ENCODE results near the gene MITF. TPM values are rescaled to one million over a fixed set of nuclear protein-coding genes. Genes with fewer than 3 reads are reported as not detected.

The MITF gene
- total RNA-seq, 2 experiments from 2014 or later: not detected

DNA sequence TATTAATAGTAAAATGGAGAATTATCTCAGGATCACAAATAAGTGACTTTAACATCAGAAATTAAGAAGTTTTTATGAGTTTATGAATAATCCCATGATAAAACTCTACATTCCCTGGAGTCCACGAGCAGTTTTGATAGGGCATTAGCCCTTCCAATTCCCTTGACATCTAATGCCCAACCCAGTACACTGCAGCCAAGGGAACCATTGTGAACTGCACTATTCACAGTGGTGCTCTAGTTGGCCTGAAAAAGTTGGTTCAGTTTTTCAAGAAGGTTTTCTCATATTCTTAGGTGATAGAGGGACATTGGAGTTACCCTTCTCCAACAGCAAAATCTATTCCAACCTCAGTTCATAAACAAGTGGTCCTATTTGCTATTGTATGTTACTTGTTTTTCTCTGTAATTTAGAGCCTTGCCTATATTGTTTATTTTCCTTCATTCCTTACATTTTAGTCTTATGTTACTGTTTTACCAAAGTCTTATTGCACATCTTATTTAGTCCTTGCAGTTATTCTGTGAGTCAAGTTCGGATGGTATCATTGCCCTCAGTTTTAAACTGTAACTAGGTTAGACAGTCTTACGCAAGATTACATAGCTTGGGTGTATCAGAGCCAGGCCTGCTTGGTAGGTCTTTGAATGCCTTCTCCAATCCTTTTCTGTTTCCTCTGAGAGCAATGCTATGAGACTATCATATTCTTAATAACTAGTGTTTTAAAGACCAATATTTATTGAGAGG lies 202.3 kb downstream of the MITF start:
- CTCF ChIA-PET (ENCODE audit: unreplicated experiment): no interaction called here
- intact Hi-C loops (cut with micrococcal nuclease; ENCODE audit: unreplicated experiment): no loop called here
- H2AFZ ChIP-seq (ENCODE audit: low read length): no peak overlapping the region
- H4K20me1 ChIP-seq (ENCODE audit: insufficient read depth, low read length): no peaks in the 10 kb centered on the region
- no TSS peak for BruUV-seq (replicated peaks)
- POLR2A ChIA-PET: no interaction called here
- H3K9me3 ChIP-seq (ENCODE audit: low read length): no peaks in the 10 kb centered on the region
- no peaks in the 10 kb centered on the region for H3K79me2 ChIP-seq (ENCODE audit: insufficient read depth, low read depth, low read length)
- TF ChIP-seq, protein P1, sequence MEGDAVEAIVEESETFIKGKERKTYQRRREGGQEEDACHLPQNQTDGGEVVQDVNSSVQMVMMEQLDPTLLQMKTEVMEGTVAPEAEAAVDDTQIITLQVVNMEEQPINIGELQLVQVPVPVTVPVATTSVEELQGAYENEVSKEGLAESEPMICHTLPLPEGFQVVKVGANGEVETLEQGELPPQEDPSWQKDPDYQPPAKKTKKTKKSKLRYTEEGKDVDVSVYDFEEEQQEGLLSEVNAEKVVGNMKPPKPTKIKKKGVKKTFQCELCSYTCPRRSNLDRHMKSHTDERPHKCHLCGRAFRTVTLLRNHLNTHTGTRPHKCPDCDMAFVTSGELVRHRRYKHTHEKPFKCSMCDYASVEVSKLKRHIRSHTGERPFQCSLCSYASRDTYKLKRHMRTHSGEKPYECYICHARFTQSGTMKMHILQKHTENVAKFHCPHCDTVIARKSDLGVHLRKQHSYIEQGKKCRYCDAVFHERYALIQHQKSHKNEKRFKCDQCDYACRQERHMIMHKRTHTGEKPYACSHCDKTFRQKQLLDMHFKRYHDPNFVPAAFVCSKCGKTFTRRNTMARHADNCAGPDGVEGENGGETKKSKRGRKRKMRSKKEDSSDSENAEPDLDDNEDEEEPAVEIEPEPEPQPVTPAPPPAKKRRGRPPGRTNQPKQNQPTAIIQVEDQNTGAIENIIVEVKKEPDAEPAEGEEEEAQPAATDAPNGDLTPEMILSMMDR (conservative IDR thresholded peaks at IDR 0.05; ENCODE audit: low read length): no peak
- TF ChIP-seq EZH2phosphoT487 (IDR thresholded peaks at IDR 0.05; ENCODE audit: borderline replicate concordance, low read depth, low read length): no peak
- H3K36me3 ChIP-seq (ENCODE audit: insufficient read depth, low read length): no peaks in the 10 kb centered on the region
- H3K4me3 ChIP-seq (ENCODE audit: low read depth, low read length, poor library complexity, severe bottlenecking): no peak overlapping the region
- no peak for DNase-seq (ENCODE audit: low spot score)
- H3K9me2 ChIP-seq (ENCODE audit: insufficient read depth, low read length): no peaks in the 10 kb centered on the region
- H3K4me1 ChIP-seq (ENCODE audit: insufficient read depth, low read length, poor library complexity, severe bottlenecking): no peaks in the 10 kb centered on the region
- no peak overlapping the region for H3K4me2 ChIP-seq (ENCODE audit: low read length)
- no peak overlapping the region for H3K27ac ChIP-seq (ENCODE audit: low read depth, low read length, poor library complexity, severe bottlenecking)

DNA sequence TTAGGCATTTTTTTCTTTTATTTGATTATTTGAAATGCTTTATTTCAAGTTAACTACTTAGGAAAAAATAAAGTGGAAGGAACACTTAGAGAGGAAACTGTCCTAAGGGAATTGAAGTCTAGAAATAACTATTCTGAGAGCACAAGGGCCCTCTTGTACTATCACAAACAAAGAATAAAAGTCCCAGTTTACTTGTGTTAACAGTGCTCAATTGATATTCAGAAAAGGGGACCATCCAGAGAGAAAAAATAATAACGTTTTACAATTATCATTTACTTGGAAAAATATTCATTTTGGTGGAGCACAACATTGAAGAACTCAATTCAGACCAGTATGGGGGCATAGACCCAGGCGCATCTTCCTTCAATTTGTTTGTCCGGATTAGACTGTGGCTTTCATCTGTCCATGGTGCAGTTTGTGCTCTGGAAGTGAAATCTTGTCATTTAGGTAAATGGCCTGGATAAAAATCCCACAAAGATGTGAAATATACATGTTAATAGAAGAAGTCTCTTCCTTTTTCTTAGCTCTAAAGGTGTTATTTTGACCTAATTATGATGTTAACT lies 205.7 kb downstream of the MITF start:
- TF ChIP-seq EZH2phosphoT487 (IDR thresholded peaks at IDR 0.05; ENCODE audit: borderline replicate concordance, low read depth, low read length): no peak
- TF ChIP-seq, protein P1 (conservative IDR thresholded peaks at IDR 0.05; ENCODE audit: low read length): no peak
- intact Hi-C loops (cut with micrococcal nuclease; ENCODE audit: unreplicated experiment): no loop called here
- CTCF ChIA-PET (ENCODE audit: unreplicated experiment): no interaction called here

More for the DNA sequence above, 205.7 kb downstream of the MITF start:
- Histone ChIP-seq H3K9me3 (ENCODE audit: low read length) (no peaks in the 10 kb centered on the region), H2AFZ (ENCODE audit: low read length) (no peak overlapping the region), H3K79me2 (ENCODE audit: insufficient read depth, low read depth, low read length) (no peaks in the 10 kb centered on the region), H3K9me2 (ENCODE audit: insufficient read depth, low read length) (no peaks in the 10 kb centered on the region), H4K20me1 (ENCODE audit: insufficient read depth, low read length) (no peaks in the 10 kb centered on the region), H3K36me3 (ENCODE audit: insufficient read depth, low read length) (no peaks in the 10 kb centered on the region), H3K4me3 (ENCODE audit: low read depth, low read length, poor library complexity, severe bottlenecking) (no peak overlapping the region), H3K27ac (ENCODE audit: low read depth, low read length, poor library complexity, severe bottlenecking) (no peak overlapping the region), H3K4me2 (ENCODE audit: low read length) (no peak overlapping the region), H3K4me1 (ENCODE audit: insufficient read depth, low read length, poor library complexity, severe bottlenecking) (no peaks in the 10 kb centered on the region)
- POLR2A ChIA-PET: interaction anchor here (0.6 kb wide), 1 partner anchor 1201 kb away, joined by 3 read pairs; no protein-coding TSS in a partner anchor
- BruUV-seq (replicated peaks): no TSS peak
- DNase-seq (ENCODE audit: low spot score): no peak
